ENCODE data around the gene RPL28.

- TF ChIP-seq CTCF (IDR thresholded peaks at IDR 0.05; ENCODE audit: borderline replicate concordance, extremely low read depth, low read length, poor library complexity, severe bottlenecking) (no peak), EZH2 (IDR thresholded peaks at IDR 0.05; ENCODE audit: borderline replicate concordance, low read depth, low read length, severe bottlenecking) (no peak)
These were observed 610 bp upstream of the RPL28 start for GRCh38 chr19:55384920-55385723.
